CD4-positive, alpha-beta T cell treated with Interleukin-2 at 100 ng/mL for 4 hours (primary cell): ENCODE data around the gene TCEAL9.
"Not testable (repeated sequence)": the region's sequence is repeated elsewhere in the genome, so short reads cannot be mapped to it uniquely, and the experiment has no call there.

Source experiments
- DNase-seq: peaks from one replicate; pipeline ENCODE4 v3.0.0-alpha.2; 2020; ENCODE audit warnings: low spot score

TCEAL9 gene, protein sequence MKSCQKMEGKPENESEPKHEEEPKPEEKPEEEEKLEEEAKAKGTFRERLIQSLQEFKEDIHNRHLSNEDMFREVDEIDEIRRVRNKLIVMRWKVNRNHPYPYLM

GRCh38 chrX:103356130-103356798 is at the start of gene TCEAL9:
TSS of gene TCEAL9 (plus strand) at chrX:103356506. CDS start at chrX:103357685, 1,179 bp downstream.
- no peak for DNase-seq

GRCh38 chrX:103309860-103310554 is 46.3 kb upstream of the TCEAL9 start:
- DNase-seq, result no peak

DNA sequence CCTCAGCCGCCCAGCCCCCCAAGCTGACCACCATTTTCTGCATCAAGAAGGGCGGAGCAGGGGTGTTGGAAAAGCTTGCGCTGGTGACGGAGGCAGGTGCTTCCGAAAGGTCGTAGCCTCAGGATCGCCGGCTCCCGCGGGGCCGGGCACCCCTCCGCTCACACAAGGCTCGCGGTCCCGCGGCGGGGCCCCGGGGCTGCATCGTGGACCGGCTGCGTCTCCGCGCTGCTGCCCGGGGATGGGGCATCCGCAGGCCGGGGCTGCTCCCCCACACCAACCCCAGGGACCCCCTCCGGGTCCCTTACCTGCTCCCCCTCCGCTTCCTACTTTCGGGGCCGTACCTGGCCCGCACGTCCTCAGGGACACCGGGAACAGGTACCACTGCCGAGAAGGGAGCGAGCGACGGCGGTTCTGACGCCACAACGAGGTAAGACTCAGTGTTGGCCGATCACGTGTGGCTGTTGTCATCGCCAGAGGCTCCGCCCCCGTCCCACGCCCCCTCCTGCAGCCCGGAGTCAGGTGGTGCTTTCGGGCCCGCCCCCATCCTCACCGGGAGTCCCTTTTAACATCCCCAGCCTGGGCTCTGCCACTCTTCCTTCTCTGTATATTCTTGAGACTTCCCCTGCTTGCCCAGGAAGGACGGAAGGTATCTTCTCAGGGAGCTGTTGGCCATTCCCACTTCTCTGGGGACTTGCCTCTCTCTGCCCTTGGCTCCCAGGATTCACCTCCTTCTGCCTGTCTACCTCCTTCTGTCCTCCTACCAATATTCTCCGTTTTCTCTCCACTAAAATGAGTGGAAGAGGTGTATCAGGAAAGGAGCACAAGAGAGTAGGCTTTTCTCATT is 45.5 kb upstream of the TCEAL9 start, which contains the start of gene BEX2:
Gene BEX2 (minus strand): TSS at position 436 of the 844 bp plus-strand sequence. CDS start 1,014 bp downstream, outside the sequence.
- DNase-seq, result peak; percentile 77

GRCh38 chrX:103311399-103311780 is 44.9 kb upstream of the TCEAL9 start:
- no peak for DNase-seq

DNA sequence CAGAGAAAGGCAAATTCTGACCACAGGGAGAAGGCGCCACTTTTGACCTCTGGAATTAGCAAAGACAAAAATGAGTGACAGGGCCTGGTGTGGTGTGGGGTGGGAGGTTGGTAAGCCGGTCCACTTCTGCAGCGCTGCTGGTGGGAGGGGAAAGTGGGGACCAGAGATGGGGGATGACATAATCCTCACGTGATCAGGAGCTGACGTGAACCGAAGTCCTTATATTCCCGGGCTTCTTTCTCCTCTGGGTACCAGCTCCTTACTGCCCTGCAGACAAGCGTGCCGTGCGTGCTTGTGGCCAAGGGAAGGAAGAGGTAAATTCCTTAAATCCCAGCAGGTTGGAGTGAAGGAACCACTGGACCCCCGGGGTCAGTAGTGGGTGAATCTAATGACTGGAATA is 26.3 kb upstream of the TCEAL9 start, which contains the start of gene TCEAL7:
Gene TCEAL7 (plus strand): TSS at position 249 of the 400 bp plus-strand sequence. CDS start 1,165 bp downstream, outside the sequence.
- no peak for DNase-seq

DNA sequence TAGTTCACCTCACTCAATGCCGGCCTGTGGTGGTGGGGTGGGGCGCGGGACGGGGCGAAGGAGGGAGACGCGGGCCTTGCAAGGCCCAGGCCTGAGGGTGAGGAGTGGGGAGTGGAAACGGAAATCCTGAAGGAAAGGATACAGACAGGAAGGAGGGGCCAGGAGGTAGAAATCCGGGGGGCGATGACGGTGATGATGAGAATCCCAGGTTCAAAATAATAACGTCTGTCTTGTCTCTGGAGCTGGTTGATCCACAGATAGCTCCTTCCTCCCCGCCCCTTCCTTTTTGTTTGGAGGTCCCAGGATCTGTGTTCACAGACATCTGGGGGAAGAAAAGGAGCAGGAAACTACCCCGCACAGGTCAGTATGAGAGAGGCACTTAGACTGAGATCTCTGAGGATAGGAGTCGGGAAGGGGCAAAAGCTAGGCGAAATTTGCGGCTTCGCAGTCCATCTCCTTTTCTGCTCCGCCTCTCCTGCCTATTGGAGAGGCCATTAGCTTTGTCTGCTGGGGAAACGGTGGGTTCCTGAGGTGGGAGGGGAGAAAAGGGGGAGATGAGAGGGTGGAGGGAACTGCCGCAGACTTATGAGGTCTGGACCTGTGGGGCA is 25.5 kb upstream of the TCEAL9 start:
- DNase-seq, result no peak

GRCh38 chrX:103338663-103339062 is 17.6 kb upstream of the TCEAL9 start:
- DNase-seq, result no peak

DNA sequence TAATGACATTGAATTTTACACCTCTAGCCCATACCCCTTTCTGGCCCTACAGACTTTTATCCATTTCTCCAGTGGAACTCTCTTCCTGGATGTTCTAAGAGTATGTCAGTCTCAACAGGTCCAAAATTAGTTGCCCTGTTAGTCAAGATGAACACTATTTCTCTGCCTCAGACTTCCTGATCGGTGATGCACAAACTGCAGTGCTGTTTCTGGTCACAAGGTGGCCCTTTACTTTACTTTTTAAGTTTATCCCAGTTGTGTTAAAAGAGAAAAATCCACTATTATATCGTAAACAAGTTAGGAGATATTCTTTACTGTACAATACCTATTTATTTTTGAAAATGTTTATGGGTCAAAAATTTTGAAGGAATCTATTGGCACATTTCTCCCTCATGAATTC is 13.2 kb upstream of the TCEAL9 start:
- peak; percentile 32 for DNase-seq

- no peak for DNase-seq
These were observed 11.7 kb upstream of the TCEAL9 start for GRCh38 chrX:103344606-103345005.

GRCh38 chrX:103347682-103348397 is 8.5 kb upstream of the TCEAL9 start:
- no peak for DNase-seq

DNA sequence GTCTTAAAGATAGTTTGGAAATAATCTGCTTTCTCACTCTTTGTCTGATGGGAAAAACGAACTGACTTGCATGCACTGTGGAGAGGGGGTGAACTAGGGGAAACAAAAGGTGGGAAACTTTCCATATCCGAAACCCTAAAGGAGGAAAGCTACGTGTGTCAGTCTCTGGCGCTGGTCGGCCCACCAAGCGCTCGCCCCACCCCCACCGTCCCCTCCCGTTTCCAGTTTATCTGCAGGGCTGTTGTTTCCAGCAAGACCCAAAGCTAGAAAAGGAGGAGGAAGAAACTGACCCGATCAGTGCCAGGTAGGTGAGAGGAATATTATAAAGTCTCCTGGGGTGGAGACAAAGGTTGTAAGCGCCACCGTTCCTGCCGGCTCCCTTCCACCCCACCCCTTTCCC is 552 bp downstream of the TCEAL9 start:
- DNase-seq, result no peak

GRCh38 chrX:103357871-103358270 is 1.6 kb downstream of the TCEAL9 start:
- DNase-seq, result no peak

DNA sequence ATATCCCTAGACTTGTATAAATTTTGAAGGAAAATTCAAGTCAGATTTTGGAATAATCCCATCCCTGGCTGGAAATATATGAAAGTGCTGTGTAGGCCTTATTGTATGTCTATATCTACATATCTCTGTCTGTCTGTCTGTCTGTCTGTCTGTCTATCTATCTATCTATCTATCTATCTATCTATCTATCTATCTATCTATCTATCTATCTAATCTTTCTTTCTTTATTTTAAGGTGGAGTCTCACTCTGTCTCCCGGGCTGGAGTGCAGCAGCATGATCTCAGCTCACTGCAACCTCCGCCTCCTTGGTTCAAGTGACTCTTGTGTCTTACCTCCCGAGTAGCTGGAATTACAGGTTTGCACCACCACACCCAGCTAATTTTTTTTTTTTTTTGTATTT is 3.3 kb downstream of the TCEAL9 start:
- not testable (repeated sequence) for DNase-seq

DNA sequence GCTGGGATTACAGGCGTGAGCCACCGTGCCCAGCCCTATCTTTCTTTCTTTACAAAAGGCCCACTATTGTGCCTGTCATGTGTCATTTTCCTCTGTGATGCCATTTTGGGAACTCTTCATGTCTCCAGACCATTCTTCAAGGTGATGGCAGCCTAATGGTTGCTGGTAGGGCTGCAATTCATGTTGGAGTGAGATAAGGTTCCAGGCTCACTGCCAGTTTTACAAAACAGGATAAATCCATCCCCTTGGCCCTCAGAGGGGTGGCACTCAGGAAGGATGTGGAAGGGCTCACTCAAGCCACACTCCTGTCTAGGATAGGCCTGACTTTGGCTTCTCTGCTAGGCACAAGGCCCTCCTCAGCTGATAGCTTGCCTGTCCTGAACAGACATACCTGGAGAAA is 3.8 kb downstream of the TCEAL9 start:
- DNase-seq, result no peak

- DNase-seq, result no peak
These were observed 4.6 kb downstream of the TCEAL9 start for GRCh38 chrX:103360916-103361315.

- DNase-seq, result no peak
These were observed 5.5 kb downstream of the TCEAL9 start for GRCh38 chrX:103361798-103362197.

DNA sequence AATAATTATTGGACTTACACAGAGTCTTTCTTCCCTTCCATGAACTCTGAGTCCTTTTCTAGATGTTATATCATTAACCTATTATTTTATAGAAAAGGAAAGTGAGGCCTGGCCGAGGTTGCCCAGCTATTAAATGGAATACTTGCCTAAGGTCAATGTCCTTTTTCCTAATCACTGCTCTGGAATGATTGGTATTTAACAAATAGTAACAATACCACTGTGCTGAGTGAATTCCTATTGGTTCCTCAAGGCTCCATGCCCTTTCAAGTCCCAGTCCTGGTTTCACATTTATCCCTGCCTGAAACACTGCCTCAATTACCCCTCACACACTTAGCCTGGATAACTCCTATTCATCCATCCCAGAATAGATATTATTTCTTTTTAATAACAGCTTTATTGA is 6.2 kb downstream of the TCEAL9 start:
- DNase-seq, result no peak

- DNase-seq, result no peak
These were observed 6.7 kb downstream of the TCEAL9 start for GRCh38 chrX:103363046-103363445.

DNA sequence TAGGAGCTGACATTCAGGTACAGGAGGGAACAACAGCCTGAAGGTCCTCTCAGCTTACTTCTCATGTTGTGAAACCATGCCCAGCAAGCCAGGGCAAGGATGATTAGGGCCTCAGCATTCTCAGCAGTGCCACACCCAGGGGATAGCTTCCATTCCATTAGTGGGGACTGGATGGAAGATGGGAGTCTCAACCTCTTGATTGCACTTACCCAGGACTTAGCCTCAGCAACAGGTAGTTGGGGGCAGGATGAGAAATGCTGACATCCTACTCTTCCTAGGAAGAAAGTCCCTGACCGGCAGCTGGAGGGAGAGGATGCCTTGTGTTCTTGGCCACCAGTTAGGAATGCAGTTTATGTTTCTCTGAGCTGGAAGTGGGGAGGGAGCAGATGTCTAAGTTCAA is 11.2 kb downstream of the TCEAL9 start:
- no peak for DNase-seq

DNA sequence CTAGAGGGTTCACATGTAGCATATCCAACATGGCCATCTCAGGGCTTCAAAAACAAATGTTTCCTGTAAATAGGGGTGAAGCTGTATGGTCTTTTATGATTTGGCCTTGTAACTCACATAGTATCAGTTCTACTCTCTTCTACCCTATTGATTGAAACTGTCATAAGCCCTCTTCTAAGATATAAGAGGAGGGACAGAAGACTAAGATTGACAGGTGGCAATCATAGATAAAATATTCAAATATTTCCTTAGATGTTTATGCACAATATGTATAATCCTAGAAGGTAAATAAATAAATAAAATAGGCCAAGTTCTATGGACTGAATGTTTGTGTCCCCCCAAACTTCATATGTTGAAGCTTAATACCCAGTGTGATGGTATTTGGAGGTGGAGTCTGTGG is 13.2 kb downstream of the TCEAL9 start:
- DNase-seq, result no peak

GRCh38 chrX:103372886-103373285 is 16.6 kb downstream of the TCEAL9 start:
- no peak for DNase-seq
